SK-N-MC (cell line): ENCODE results near the gene ZBTB3.
"Not testable (repeated sequence)": the region's sequence is repeated elsewhere in the genome, so short reads cannot be mapped to it uniquely, and the experiment has no call there.

Experiments
- EZH2 ChIP-seq: fragments of 200-600 bp; sonication (generic); IDR thresholded peaks from one replicate; pipeline ENCODE4 v1.6.1; 2017; ENCODE audit warnings: antibody characterized with exemption
- FOXP2 ChIP-seq: optimal IDR thresholded peaks from 2 replicates; pipeline ENCODE3; 2011; ENCODE audit warnings: mild to moderate bottlenecking, moderate library complexity; ENCODE audit not compliant: insufficient read depth; ENCODE audit errors: extremely low read length, control extremely low read depth

DNA sequence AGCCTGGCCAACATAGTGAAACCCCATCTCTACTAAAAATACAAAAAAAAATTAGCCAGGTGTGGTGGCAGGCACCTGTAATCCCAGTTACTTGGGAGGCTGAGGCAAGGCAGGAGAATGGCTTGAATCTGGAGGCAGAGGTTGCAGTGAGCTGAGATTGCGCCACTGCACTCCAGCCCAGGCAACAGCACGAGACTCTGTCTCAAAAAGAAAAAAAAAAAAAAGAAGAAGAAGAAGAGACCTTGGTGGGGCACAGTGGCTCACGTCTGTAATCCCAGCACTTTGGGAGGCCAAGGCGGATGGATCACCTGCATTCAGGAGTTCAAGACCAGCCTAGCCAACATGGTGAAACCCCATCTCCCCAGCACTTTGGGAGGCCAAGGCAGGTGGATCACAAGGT, 50.0 kb downstream of the ZBTB3 start:
- not testable (repeated sequence) for TF ChIP-seq FOXP2, EZH2
